ENCODE data around the gene MAFF.

Gene MAFF

DNA sequence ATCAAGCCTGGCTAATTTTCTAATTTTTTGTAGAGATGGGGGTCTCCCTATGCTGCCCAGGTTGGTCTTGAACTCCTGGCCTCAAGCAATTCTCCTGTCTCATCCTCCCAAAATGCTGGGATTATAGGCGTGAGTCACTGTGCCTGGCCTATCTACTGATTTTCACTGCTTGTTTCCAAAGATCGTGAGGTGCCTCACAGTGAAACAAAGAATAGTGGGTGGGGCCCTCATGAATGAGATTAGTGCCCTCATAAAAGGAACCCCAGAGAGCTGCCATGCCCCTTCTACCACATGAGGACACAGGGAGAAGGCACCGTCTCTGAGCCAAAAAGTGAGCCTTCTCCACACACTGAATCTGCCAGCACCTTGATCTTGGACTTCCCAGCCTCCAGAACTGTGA is 47.5 kb downstream of the MAFF start:
- TF ChIP-seq, protein P1, sequence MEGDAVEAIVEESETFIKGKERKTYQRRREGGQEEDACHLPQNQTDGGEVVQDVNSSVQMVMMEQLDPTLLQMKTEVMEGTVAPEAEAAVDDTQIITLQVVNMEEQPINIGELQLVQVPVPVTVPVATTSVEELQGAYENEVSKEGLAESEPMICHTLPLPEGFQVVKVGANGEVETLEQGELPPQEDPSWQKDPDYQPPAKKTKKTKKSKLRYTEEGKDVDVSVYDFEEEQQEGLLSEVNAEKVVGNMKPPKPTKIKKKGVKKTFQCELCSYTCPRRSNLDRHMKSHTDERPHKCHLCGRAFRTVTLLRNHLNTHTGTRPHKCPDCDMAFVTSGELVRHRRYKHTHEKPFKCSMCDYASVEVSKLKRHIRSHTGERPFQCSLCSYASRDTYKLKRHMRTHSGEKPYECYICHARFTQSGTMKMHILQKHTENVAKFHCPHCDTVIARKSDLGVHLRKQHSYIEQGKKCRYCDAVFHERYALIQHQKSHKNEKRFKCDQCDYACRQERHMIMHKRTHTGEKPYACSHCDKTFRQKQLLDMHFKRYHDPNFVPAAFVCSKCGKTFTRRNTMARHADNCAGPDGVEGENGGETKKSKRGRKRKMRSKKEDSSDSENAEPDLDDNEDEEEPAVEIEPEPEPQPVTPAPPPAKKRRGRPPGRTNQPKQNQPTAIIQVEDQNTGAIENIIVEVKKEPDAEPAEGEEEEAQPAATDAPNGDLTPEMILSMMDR (IDR thresholded peaks at IDR 0.05; ENCODE audit: control insufficient read depth, extremely low read depth, insufficient read depth), result no peak
- no peak overlapping the region for H3K4me3 ChIP-seq (ENCODE audit: low read depth, low read length)
- DNase-seq (ENCODE audit: low read depth), result no peak

GRCh38 chr22:38249803-38250642 is 48.2 kb downstream of the MAFF start:
- H3K4me3 ChIP-seq (ENCODE audit: low read depth, low read length), result no peak overlapping the region
- TF ChIP-seq, protein P1 (IDR thresholded peaks at IDR 0.05; ENCODE audit: control insufficient read depth, extremely low read depth, insufficient read depth), result no peak
- DNase-seq (ENCODE audit: low read depth), result no peak

DNA sequence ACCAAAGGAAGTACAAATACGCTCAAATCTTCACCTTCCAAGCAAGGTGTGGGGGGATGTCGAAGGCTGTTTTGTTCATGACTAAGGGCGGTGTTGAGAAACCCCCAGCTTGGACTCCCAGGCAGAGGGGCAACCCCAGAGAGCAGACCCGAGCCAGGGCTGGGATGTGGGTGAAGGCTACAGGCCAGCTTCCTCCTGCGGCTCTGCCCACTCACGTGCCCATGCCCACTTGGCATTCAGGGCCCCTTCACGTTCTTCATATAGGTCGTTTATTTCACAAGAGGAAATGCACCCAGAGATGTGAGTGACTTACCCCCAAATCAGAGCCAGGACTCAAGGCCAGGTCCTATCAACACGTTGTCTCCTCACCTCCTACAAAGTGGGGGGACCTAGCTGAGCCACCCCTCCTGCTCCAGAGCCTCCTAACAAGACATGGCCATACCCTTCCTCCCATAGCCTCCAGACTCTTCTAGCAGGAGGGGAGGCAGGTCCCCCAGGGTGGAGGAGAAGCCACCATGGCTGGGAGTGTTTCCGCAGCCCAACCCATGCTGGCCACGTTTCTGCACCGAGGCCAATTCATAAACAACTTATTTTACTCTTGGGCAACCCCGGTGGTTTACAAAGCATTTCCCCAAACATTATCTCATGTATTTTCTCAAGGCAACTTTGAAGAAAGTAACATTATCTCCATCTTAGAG is 49.0 kb downstream of the MAFF start:
- H3K4me3 ChIP-seq (ENCODE audit: low read depth, low read length), result no peak overlapping the region
- DNase-seq (ENCODE audit: low read depth), result no peak
- TF ChIP-seq, protein P1 (IDR thresholded peaks at IDR 0.05; ENCODE audit: control insufficient read depth, extremely low read depth, insufficient read depth), result no peak

DNA sequence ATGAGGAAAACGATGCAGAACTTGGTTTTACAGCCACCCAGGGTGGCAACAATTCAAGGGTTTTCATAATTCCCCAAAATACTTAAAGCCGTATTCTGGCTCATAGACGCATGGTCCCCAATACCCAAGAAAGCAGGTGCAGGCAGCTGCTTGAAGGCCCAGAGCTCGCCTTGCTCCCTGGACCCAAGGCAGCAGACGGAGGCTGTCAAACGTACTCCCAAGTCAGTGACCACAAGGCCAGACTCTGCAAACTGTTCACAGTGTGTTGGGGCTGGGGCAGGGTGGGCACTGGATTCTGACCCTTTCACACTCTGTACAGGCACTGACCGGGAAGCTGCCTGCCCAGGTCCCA is 49.5 kb downstream of the MAFF start:
- TF ChIP-seq, protein P1 (IDR thresholded peaks at IDR 0.05; ENCODE audit: control insufficient read depth, extremely low read depth, insufficient read depth), result no peak
- no peak for DNase-seq (ENCODE audit: low read depth)

DNA sequence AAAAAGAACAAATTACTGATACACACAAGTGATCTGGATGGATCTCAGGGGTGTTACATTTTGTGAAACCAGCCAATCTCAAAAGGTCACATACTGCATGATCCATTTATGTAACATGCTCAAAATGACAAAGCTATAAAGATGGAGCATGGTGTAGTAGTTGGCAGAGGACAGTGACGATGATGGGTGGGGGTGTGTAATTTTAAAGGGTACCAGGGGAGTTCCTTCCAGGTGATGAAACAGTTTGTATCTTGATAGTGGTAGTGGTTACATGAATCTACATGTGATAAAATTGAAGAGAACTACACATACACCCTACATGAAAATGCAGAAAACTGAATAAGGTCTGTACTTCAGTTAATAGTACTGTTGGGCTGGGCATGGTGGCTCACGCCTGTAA is 53.9 kb downstream of the MAFF start:
- TF ChIP-seq, protein P1 (IDR thresholded peaks at IDR 0.05; ENCODE audit: control insufficient read depth, extremely low read depth, insufficient read depth), result no peak
- DNase-seq (ENCODE audit: low read depth), result no peak
- no peak overlapping the region for H3K4me3 ChIP-seq (ENCODE audit: low read depth, low read length)

More for the DNA sequence above, 49.5 kb downstream of the MAFF start:
- no peak overlapping the region for H3K4me3 ChIP-seq (ENCODE audit: low read depth, low read length)

- TF ChIP-seq, protein P1 (IDR thresholded peaks at IDR 0.05; ENCODE audit: control insufficient read depth, extremely low read depth, insufficient read depth), result no peak
- DNase-seq (ENCODE audit: low read depth), result no peak
- peak overlapping the region; percentile 19 for H3K4me3 ChIP-seq (ENCODE audit: low read depth, low read length)
Measured at GRCh38 chr22:38257181-38257580, 55.4 kb downstream of the MAFF start.
